AG09319 (cell line): ENCODE measurements around the gene PMAIP1.

Experiments used
- DNase-seq: peaks from one replicate; pipeline ENCODE4 v3.0.0-alpha.2; 2010; ENCODE audit warnings: low read depth; ENCODE audit errors: extremely low read depth
- TF ChIP-seq, protein P1 (sequence below): IDR thresholded peaks from 2 replicates; pipeline ENCODE4 v1.5.1; 2011; ENCODE audit warnings: low read depth, mild to moderate bottlenecking, inconsistent platforms, low read length, moderate library complexity

Gene PMAIP1

DNA sequence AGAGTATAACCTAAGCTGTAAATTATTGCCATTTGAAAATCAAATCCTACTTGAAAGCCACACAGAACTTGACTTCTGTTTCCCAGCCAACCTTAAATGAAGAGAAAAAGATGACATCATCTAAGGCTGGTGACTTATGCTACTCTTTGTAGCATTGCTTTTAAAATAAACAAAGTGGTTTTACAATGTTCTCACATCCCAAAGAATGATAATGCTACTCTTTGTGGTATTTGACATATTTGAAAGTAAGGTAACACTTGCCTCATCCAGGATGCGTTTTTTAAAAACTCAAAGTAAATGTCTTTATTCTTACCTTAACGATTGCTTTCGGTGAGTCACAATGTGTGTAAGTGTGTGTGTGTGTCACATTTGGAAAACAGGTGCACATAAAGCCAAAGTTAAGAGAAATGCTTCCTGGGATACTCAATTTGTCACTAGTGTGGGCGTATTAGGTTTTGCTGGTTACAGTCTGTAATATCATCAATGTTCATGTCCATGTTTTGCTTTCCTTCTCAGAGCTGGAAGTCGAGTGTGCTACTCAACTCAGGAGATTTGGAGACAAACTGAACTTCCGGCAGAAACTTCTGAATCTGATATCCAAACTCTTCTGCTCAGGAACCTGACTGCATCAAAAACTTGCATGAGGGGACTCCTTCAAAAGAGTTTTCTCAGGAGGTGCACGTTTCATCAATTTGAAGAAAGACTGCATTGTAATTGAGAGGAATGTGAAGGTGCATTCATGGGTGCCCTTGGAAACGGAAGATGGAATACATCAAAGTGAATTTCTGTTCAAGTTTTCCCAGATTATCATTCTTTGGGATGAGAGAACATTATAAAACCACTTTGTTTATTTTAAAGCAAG, 2.6 kb downstream of the PMAIP1 start:
- TF ChIP-seq, protein P1, sequence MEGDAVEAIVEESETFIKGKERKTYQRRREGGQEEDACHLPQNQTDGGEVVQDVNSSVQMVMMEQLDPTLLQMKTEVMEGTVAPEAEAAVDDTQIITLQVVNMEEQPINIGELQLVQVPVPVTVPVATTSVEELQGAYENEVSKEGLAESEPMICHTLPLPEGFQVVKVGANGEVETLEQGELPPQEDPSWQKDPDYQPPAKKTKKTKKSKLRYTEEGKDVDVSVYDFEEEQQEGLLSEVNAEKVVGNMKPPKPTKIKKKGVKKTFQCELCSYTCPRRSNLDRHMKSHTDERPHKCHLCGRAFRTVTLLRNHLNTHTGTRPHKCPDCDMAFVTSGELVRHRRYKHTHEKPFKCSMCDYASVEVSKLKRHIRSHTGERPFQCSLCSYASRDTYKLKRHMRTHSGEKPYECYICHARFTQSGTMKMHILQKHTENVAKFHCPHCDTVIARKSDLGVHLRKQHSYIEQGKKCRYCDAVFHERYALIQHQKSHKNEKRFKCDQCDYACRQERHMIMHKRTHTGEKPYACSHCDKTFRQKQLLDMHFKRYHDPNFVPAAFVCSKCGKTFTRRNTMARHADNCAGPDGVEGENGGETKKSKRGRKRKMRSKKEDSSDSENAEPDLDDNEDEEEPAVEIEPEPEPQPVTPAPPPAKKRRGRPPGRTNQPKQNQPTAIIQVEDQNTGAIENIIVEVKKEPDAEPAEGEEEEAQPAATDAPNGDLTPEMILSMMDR: no peak
- no peak for DNase-seq

DNA sequence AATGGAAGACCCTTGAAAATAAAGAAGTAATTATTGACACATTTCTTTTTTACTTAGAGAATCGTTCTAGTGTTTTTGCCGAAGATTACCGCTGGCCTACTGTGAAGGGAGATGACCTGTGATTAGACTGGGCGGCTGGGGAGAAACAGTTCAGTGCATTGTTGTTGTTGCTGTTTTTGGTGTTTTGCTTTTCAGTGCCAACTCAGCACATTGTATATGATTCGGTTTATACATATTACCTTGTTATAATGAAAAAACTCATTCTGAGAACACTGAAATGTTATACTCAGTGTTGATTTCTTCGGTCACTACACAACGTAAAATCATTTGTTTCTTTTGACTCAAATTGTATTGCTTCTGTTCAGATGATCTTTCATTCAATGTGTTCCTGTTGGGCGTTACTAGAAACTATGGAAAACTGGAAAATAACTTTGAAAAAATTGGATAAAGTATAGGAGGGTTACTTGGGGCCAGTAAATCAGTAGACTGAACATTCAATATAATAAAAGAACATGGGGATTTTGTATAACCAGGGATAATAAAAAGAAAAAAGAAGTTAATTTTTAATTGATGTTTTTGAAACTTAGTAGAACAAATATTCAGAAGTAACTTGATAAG, 3.3 kb downstream of the PMAIP1 start:
- no peak for DNase-seq
- TF ChIP-seq, protein P1: no peak

DNA sequence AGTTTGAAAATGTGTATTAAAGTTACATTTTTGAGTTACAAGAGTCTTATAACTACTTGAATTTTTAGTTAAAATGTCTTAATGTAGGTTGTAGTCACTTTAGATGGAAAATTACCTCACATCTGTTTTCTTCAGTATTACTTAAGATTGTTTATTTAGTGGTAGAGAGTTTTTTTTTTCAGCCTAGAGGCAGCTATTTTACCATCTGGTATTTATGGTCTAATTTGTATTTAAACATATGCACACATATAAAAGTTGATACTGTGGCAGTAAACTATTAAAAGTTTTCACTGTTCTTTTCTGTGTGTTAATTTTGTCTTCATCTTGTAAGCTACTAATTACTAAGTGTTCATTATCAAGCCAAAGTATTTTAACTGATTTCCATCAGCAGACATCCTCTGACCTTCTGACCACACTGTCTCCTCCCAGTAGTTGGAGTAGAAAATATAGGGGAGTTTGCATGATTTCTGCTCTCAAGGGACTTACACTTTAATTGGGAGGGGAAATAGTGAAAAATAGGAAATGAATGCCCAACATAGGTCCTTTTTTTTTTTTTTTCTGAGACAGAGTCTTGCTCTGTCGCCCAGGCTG, 4.3 kb downstream of the PMAIP1 start:
- TF ChIP-seq, protein P1: no peak
- DNase-seq: no peak

DNA sequence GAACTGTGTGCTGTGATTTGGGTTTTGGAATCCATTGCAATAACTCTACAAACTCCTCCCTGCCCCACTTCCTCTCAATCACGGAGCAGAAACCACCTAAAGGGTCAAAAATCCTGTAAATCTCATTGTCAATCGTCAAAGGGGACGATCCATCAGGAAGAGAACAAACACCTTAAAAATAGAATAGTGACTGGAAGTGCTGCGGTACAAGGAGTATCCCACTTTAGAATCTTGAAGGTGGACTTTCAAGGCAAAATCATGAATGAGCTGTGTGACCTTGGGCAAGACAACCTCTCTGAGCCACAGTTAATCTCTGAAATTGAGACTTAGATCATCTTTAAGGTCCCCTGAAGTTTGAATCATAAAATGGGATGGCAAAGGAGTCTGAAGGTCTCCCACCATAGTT, 5.9 kb downstream of the PMAIP1 start:
- no peak for DNase-seq
- TF ChIP-seq, protein P1: no peak

DNA sequence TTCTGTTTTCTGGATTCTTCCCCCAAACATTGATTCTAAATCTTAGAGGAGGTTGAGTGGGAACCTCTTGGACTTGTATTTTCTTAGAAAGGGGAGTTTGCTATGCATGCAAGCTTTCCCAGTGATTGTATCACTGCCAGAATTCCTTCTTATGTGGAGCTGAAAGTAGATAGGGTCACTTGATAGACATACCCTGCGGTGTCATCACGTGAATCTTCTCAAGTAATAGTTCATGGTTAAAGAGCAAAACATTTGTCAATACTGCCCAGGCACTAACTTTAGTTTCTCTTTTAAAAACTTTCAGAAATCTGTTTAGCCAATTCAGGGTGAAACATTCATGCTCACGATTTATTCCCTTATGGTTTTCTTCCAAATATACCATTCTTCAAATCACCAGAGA, 6.4 kb downstream of the PMAIP1 start:
- TF ChIP-seq, protein P1: no peak
- DNase-seq: no peak

DNA sequence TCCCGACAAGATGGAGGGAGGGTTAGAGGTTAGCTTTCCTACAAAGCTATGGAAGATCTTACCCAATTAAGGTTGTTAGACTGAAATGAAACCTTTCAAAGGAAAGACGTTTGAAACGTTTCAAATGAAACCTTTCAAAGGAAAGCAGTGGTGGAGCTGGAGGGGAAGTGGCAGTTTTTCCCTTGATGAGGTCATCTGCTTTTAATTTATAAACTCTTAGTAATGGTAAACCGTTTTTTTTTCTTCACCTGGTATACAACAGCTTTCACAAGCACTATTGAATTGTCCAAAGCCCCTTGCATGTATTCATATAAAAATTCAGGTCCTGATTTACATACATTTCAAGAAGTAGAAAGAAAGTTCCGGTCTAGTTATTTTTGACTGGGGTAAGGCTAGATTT, 7.4 kb downstream of the PMAIP1 start:
- no peak for DNase-seq
- TF ChIP-seq, protein P1: no peak

DNA sequence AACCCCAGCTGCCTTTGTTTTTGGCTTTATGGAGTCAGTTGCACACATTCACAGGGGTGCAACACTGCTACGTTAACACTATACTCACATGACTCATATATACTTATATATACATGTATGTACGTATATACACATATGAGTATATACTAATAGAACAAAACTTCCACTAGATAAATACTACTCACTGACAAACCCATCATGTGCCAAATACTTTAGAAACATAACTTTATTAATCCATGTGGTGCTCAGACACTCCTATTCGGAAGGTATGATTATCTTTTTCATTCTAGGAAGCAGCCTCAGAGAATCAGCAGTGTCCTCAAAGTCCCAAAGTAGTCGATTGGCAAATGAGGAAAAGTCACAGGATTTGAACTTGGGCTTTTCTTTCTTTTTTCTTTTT, 7.9 kb downstream of the PMAIP1 start:
- no peak for DNase-seq
- TF ChIP-seq, protein P1: no peak
